Cardiac muscle cell (in vitro differentiated cells and primary cell): ENCODE results near the gene WDR54. TPM values are rescaled to one million over a fixed set of nuclear protein-coding genes. Genes with fewer than 3 reads are reported as not detected.
A peak's percentile ranks its signal among the peaks of the same experiment; 100 is the strongest.

Experiments used
- DNase-seq, 2 donors: peaks; one replicate each; pipeline versions ENCODE4 v3.0.0 to v3.0.0-alpha.2; 2010 to 2017; ENCODE audit warnings: low read depth in 1 of 2, low spot score in 1 of 2
- H3K27ac ChIP-seq: fragments of 200-600 bp; sonication (generic); 2 replicates; pipeline ENCODE4 v1.5.1; 2016
- H3K27me3 ChIP-seq: fragments of 200-600 bp; sonication (generic); 2 replicates; pipeline ENCODE4 v1.6.0; 2016; ENCODE audit warnings: control low read depth
- H3K36me3 ChIP-seq: fragments of 200-600 bp; sonication (generic); 2 replicates; pipeline ENCODE4 v1.5.1; 2016; ENCODE audit warnings: control low read depth
- H3K4me1 ChIP-seq: fragments of 200-600 bp; sonication (generic); 2 replicates; pipeline ENCODE4 v1.8.1; 2017; ENCODE audit warnings: low read depth, mild to moderate bottlenecking, mixed run types
- H3K4me3 ChIP-seq: fragments of 200-600 bp; sonication (generic); 2 replicates; pipeline ENCODE4 v1.5.1; 2016; ENCODE audit warnings: mild to moderate bottlenecking
- H3K9me3 ChIP-seq: fragments of 200-600 bp; sonication (generic); 2 replicates; pipeline ENCODE4 v1.5.1; 2017; ENCODE audit warnings: low read depth, mild to moderate bottlenecking, control low read depth
- CTCF ChIP-seq: IDR thresholded peaks from 2 replicates; pipeline ENCODE4 v1.5.1; 2012; ENCODE audit warnings: low read depth, mild to moderate bottlenecking, low read length
- polyA plus RNA-seq: library from polyadenylated mRNA; unstranded; fragments of >200 nt; fragmentation: Nextera tagmentation; extraction: Ambion mirVana; gene quantifications from 2 replicates; pipeline ENCODE4 v1.2.1, GENCODE V29; 2016
- total RNA-seq: library from RNA; depleted of rRNA; stranded (reverse); fragments of >200 nt; gene quantifications from 2 replicates; pipeline ENCODE4 v1.2.3, GENCODE V29; 2016

The WDR54 gene
- total and polyA plus RNA-seq, 2 experiments from 2014 or later = 88.5 to 132 TPM

GRCh38 chr2:74450570-74451190 lies 29.1 kb downstream of the WDR54 start:
- no peak for TF ChIP-seq CTCF
- Histone ChIP-seq H3K36me3 (no peaks in the 10 kb centered on the region), H3K27ac (no peak overlapping the region), H3K4me1 (no peaks in the 10 kb centered on the region), H3K4me3 (no peak overlapping the region), H3K9me3 (no peaks in the 10 kb centered on the region), H3K27me3 (no peaks in the 10 kb centered on the region)
- no peak for DNase-seq

GRCh38 chr2:74454654-74455511 lies 33.4 kb downstream of the WDR54 start, which contains the start of gene INO80B:
Gene INO80B, plus strand, starts transcription at chr2:74455087. Its CDS starts 30 bp downstream, at chr2:74455117.
- peaks cover 5% of the 10 kb centered on the region for H3K4me1 ChIP-seq
- no peaks in the 10 kb centered on the region for H3K9me3 ChIP-seq
- H3K27ac ChIP-seq = no peak within 1 kb of the TSS
- TF ChIP-seq CTCF = no peak
- H3K27me3 ChIP-seq = no peaks in the 10 kb centered on the region
- peak within 1 kb of the TSS; percentile 49 for H3K4me3 ChIP-seq
- H3K36me3 ChIP-seq = no peaks in the 10 kb centered on the region
- DNase-seq = peak; percentile 96 to 99

GRCh38 chr2:74457129-74457548 lies 35.6 kb downstream of the WDR54 start:
- DNase-seq = no peak
- Histone ChIP-seq H3K9me3 (no peaks in the 10 kb centered on the region), H3K4me1 (peaks cover 5% of the 10 kb centered on the region), H3K27me3 (no peaks in the 10 kb centered on the region), H3K27ac (peak overlapping the region; percentile 88), H3K4me3 (peak overlapping the region; percentile 62), H3K36me3 (peaks cover 5% of the 10 kb centered on the region)
- no peak for TF ChIP-seq CTCF

GRCh38 chr2:74457549-74458131 lies 36.1 kb downstream of the WDR54 start:
- TF ChIP-seq CTCF = no peak
- peak; percentile 53 to 80 for DNase-seq
- peak overlapping the region; percentile 88 for H3K27ac ChIP-seq

GRCh38 chr2:74458132-74458937 lies 36.8 kb downstream of the WDR54 start, which contains the start of gene WBP1:
Gene WBP1, plus strand, starts transcription at chr2:74458438. Its CDS starts 165 bp downstream, at chr2:74458603.
- no peaks in the 10 kb centered on the region for H3K27me3 ChIP-seq
- H3K4me1 ChIP-seq = peaks cover 5% of the 10 kb centered on the region
- H3K4me3 ChIP-seq = peak within 1 kb of the TSS; percentile 86
- peaks cover 9% of the 10 kb centered on the region for H3K36me3 ChIP-seq
- DNase-seq = peak; percentile 99 to 100
- peak within 1 kb of the TSS; percentile 88 for H3K27ac ChIP-seq
- H3K9me3 ChIP-seq = no peaks in the 10 kb centered on the region
- no peak for TF ChIP-seq CTCF

More at GRCh38 chr2:74457549-74458131, 36.1 kb downstream of the WDR54 start:
- Histone ChIP-seq H3K4me1 (peaks cover 5% of the 10 kb centered on the region), H3K36me3 (peaks cover 7% of the 10 kb centered on the region), H3K9me3 (no peaks in the 10 kb centered on the region), H3K27me3 (no peaks in the 10 kb centered on the region), H3K4me3 (peak overlapping the region; percentile 62)
